Hepatocyte (in vitro differentiated cells): ENCODE results near the gene LTB4R2. TPM values are rescaled to one million over a fixed set of nuclear protein-coding genes. Genes with fewer than 3 reads are reported as not detected.

ENCODE experiments used
- DNase-seq: peaks from one replicate; pipeline ENCODE4 v3.0.0-alpha.2; 2016; ENCODE audit warnings: low spot score
- H2AFZ ChIP-seq: fragments of 200-600 bp; sonication (generic); 2 replicates; pipeline ENCODE4 v1.6.0; 2016; ENCODE audit warnings: antibody characterized with exemption, mild to moderate bottlenecking
- H3K27ac ChIP-seq: fragments of 200-600 bp; sonication (generic); 2 replicates; pipeline ENCODE4 v1.5.1; 2016; ENCODE audit warnings: mild to moderate bottlenecking
- H3K27me3 ChIP-seq: fragments of 200-600 bp; sonication (generic); 2 replicates; pipeline ENCODE4 v1.6.1; 2016
- H3K36me3 ChIP-seq: fragments of 200-600 bp; sonication (generic); replicated peaks from 2 replicates; pipeline ENCODE4 v1.5.1; 2016; ENCODE audit warnings: low read depth; ENCODE audit not compliant: insufficient read depth
- H3K4me1 ChIP-seq: fragments of 200-600 bp; sonication (generic); 2 replicates; pipeline ENCODE4 v1.5.1; 2016; ENCODE audit warnings: mild to moderate bottlenecking, moderate library complexity; ENCODE audit not compliant: insufficient read depth
- H3K4me2 ChIP-seq: fragments of 200-600 bp; sonication (generic); 2 replicates; pipeline ENCODE4 v1.6.0; 2016
- H3K4me3 ChIP-seq: fragments of 200-600 bp; sonication (generic); 2 replicates; pipeline ENCODE4 v1.5.1; 2016; ENCODE audit warnings: mild to moderate bottlenecking
- H3K79me2 ChIP-seq: fragments of 200-600 bp; sonication (generic); 2 replicates; pipeline ENCODE4 v1.6.0; 2017; ENCODE audit warnings: mild to moderate bottlenecking
- H3K9me2 ChIP-seq: fragments of 200-600 bp; sonication (generic); replicated peaks from 2 replicates; pipeline ENCODE4 v1.6.0; 2017; ENCODE audit warnings: mild to moderate bottlenecking; ENCODE audit not compliant: insufficient read depth
- H3K9me3 ChIP-seq: fragments of 200-600 bp; sonication (generic); 2 replicates; pipeline ENCODE4 v1.5.1; 2016; ENCODE audit warnings: low read depth, mild to moderate bottlenecking
- H4K20me1 ChIP-seq: fragments of 200-600 bp; sonication (generic); 2 replicates; pipeline ENCODE4 v1.6.0; 2016; ENCODE audit warnings: mild to moderate bottlenecking; ENCODE audit not compliant: insufficient read depth, poor library complexity, severe bottlenecking
- CTCF ChIP-seq: fragments of 200-600 bp; sonication (generic); IDR thresholded peaks from 2 replicates; pipeline ENCODE4 v1.5.1; 2016; ENCODE audit warnings: antibody characterized with exemption, mild to moderate bottlenecking; ENCODE audit not compliant: poor library complexity
- EZH2 ChIP-seq: fragments of 200-600 bp; sonication (generic); IDR thresholded peaks from 2 replicates; pipeline ENCODE4 v1.6.1; 2016; ENCODE audit warnings: antibody characterized with exemption, mild to moderate bottlenecking, borderline replicate concordance
- EZH2phosphoT487 ChIP-seq: fragments of 200-600 bp; sonication (generic); IDR thresholded peaks from one replicate; pipeline ENCODE4 v1.6.1; 2018; ENCODE audit warnings: antibody characterized with exemption, mild to moderate bottlenecking, low read depth, moderate library complexity; ENCODE audit not compliant: unreplicated experiment, severe bottlenecking
- WGBS: methylation state at CpG from one replicate; pipeline ENCODE4 v1.1.6; 2016; ENCODE audit warnings: low lambda C conversion rate; ENCODE audit errors: missing lambda C conversion rate; 5-methylcytosine and 5-hydroxymethylcytosine counted together
- polyA plus RNA-seq: library from polyadenylated mRNA; unstranded; fragments of >200 nt; fragmentation: Nextera tagmentation; extraction: Ambion mirVana; gene quantifications from 2 replicates; pipeline ENCODE4 v1.2.1, GENCODE V29; 2016
- total RNA-seq: library from RNA; depleted of rRNA; stranded (reverse); fragments of >200 nt; gene quantifications from 2 replicates; pipeline ENCODE4 v1.2.3, GENCODE V29; 2014

The LTB4R2 gene
- total and polyA plus RNA-seq, 2 experiments from 2014 or later, result 0.92 to 3.6 TPM

DNA sequence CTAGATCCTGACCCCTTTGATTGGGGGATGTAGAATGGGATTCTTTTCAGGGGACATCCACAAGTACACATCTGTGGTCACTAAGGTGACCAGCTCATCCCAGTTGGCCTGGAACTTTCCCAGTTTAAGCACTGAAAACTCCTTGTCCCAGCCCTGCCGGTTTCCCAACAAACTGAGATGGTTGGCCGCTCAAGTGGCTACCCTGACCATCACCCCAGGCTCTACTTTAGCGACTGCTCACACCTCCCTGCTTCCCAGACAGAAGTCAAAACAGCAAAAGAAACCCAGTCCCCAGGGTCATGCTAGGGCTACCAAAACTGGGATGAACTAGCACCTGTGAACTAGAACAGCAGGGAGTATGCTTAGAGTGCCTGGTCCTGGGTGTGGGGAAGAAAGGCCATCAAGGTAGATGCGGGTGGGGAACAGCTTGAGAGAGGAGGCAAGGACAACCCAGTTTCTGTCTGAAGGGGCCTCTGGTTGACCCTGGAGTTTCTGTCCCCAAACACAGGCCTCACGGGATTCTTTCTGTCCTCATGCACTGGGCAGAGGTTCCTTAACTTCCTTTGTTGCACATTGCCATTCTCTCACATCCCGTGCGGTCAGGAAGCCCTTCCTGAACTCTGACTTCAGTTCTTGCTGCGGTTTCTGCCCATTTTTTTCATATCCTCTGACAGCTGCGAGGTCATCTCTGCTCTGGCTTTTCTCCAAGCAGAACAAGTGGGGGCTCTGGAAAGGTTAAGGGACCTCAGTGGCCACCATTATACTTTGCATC, 3.0 kb downstream of the LTB4R2 start:
- Histone ChIP-seq H4K20me1 (no peaks in the 10 kb centered on the region), H3K27me3 (no peaks in the 10 kb centered on the region), H3K4me2 (no peak overlapping the region), H3K4me1 (peaks cover 5% of the 10 kb centered on the region), H2AFZ (no peak overlapping the region), H3K9me3 (no peaks in the 10 kb centered on the region), H3K79me2 (no peaks in the 10 kb centered on the region), H3K27ac (no peak overlapping the region), H3K4me3 (no peak overlapping the region), H3K36me3 (no peaks in the 10 kb centered on the region), H3K9me2 (no peaks in the 10 kb centered on the region)
- TF ChIP-seq CTCF (no peak), EZH2phosphoT487 (no peak), EZH2 (no peak)
- WGBS, result 90% methylated on average over 9 of the region's 9 CpGs
- DNase-seq, result no peak

DNA sequence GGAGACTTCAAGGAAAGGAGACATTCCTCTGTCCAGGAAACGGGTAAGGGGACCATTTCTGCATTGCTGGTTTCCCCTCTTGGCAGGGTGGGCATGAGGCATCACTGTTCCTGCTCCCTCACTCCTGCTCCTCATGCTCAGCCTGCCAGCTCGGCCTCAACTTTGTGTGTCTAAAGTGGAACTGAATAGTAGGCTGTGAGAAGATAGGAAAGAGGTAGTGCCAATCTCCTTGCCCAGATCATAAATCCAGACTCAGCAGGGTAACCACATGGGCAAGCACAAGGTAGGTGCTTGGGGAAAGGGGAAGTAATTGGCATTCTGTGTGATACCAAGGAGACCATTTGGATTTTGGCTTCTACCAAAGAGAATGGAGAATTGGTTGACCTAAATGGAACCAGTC, 4.0 kb downstream of the LTB4R2 start:
- WGBS, result 84% methylated on average over 2 of the region's 2 CpGs
- Histone ChIP-seq H3K79me2 (no peaks in the 10 kb centered on the region), H3K27me3 (no peaks in the 10 kb centered on the region), H4K20me1 (no peaks in the 10 kb centered on the region), H3K4me3 (no peak overlapping the region), H3K9me3 (no peaks in the 10 kb centered on the region), H3K36me3 (no peaks in the 10 kb centered on the region), H3K9me2 (no peaks in the 10 kb centered on the region), H3K4me2 (no peak overlapping the region), H3K27ac (no peak overlapping the region), H2AFZ (no peak overlapping the region), H3K4me1 (no peaks in the 10 kb centered on the region)
- no peak for TF ChIP-seq EZH2
- TF ChIP-seq EZH2phosphoT487, result no peak
- no peak for TF ChIP-seq CTCF
- DNase-seq, result no peak

GRCh38 chr14:24314377-24315193, 4.6 kb downstream of the LTB4R2 start:
- Histone ChIP-seq H3K79me2 (no peaks in the 10 kb centered on the region), H3K4me3 (no peak overlapping the region), H3K9me3 (no peaks in the 10 kb centered on the region), H3K4me2 (no peak overlapping the region), H4K20me1 (no peaks in the 10 kb centered on the region), H3K27me3 (peaks cover 6% of the 10 kb centered on the region), H2AFZ (no peak overlapping the region), H3K4me1 (no peaks in the 10 kb centered on the region), H3K9me2 (no peaks in the 10 kb centered on the region), H3K27ac (no peak overlapping the region), H3K36me3 (no peaks in the 10 kb centered on the region)
- DNase-seq, result no peak
- WGBS, result 90% methylated on average over 5 of the region's 5 CpGs
- TF ChIP-seq EZH2 (no peak), CTCF (no peak), EZH2phosphoT487 (no peak)
